Liver (tissue), 9 donors: ENCODE data around the gene GALNT17. TPM values are rescaled to one million over a fixed set of nuclear protein-coding genes. Genes with fewer than 3 reads are reported as not detected.

ENCODE experiments used
- DNase-seq: peaks from one replicate; pipeline ENCODE4 v3.0.0-alpha.2; 2017; ENCODE audit warnings: low spot score
- H3K27ac ChIP-seq, 2 donors: one replicate each; pipeline ENCODE4 v1.7.0; 2013; ENCODE audit warnings: inconsistent platforms in 2 of 2, low read length in 2 of 2, control low read depth in 1 of 2, low read depth in 1 of 2, mild to moderate bottlenecking in 1 of 2
- H3K27me3 ChIP-seq, 4 donors: one replicate each; pipeline versions ENCODE4 v1.6.1 to v1.7.0; 2013; ENCODE audit warnings: low read length in 3 of 4, inconsistent platforms in 1 of 4, mild to moderate bottlenecking in 1 of 4, moderate library complexity in 1 of 4; ENCODE audit not compliant: control insufficient read depth in 4 of 4, insufficient read depth in 4 of 4
- H3K36me3 ChIP-seq, 4 donors: one replicate each; pipeline versions ENCODE4 v1.6.1 to v1.7.0; 2013; ENCODE audit warnings: low read length in 3 of 4, mild to moderate bottlenecking in 3 of 4, low read depth in 1 of 4, moderate library complexity in 1 of 4; ENCODE audit not compliant: control insufficient read depth in 4 of 4, insufficient read depth in 3 of 4
- H3K4me1 ChIP-seq, 4 donors: one replicate each; pipeline versions ENCODE4 v1.6.1 to v1.7.0; 2013; ENCODE audit warnings: low read length in 3 of 4, mild to moderate bottlenecking in 3 of 4, moderate library complexity in 1 of 4; ENCODE audit not compliant: control insufficient read depth in 4 of 4, insufficient read depth in 4 of 4
- H3K4me3 ChIP-seq, 3 donors: one replicate each; pipeline versions ENCODE4 v1.6.1 to v1.7.0; 2013; ENCODE audit warnings: low read length in 3 of 3, control low read depth in 1 of 3, low read depth in 1 of 3, mild to moderate bottlenecking in 1 of 3
- H3K9ac ChIP-seq, 2 donors: one replicate each; pipeline ENCODE4 v1.7.0; 2013; ENCODE audit warnings: low read length in 2 of 2, mild to moderate bottlenecking in 2 of 2, moderate library complexity in 2 of 2, control low read depth in 1 of 2, low read depth in 1 of 2
- H3K9me3 ChIP-seq, 4 donors: one replicate each; pipeline versions ENCODE4 v1.6.1 to v1.7.0; 2013; ENCODE audit warnings: low read length in 3 of 4; ENCODE audit not compliant: control insufficient read depth in 4 of 4
- EGR1 ChIP-seq, 2 donors: IDR thresholded peaks; 2 replicates each; pipeline ENCODE4 v1.6.1; 2016 to 2018; ENCODE audit warnings: antibody characterized with exemption in 2 of 2, low read depth in 2 of 2
- FOXA2 ChIP-seq: IDR thresholded peaks from 2 replicates; pipeline ENCODE4 v1.6.1; 2016; ENCODE audit warnings: antibody characterized with exemption
- GABPA ChIP-seq, 2 donors: IDR thresholded peaks in 1 of 2; conservative IDR thresholded peaks in 1 of 2; 2 replicates each; pipeline ENCODE4 v1.6.1; 2016; ENCODE audit warnings: antibody characterized with exemption in 2 of 2, mild to moderate bottlenecking in 1 of 2, moderate library complexity in 1 of 2
- HNF4A ChIP-seq, 2 donors: conservative IDR thresholded peaks; 2 replicates each; pipeline ENCODE4 v1.6.1; 2016; ENCODE audit warnings: antibody characterized with exemption in 2 of 2, mild to moderate bottlenecking in 2 of 2
- HNF4G ChIP-seq: IDR thresholded peaks from 2 replicates; pipeline ENCODE4 v1.6.1; 2016; ENCODE audit warnings: antibody characterized with exemption
- JUND ChIP-seq, 2 donors: IDR thresholded peaks; 2 replicates each; pipeline ENCODE4 v1.6.1; 2016; ENCODE audit warnings: antibody characterized with exemption in 2 of 2
- MAX ChIP-seq: IDR thresholded peaks from 2 replicates; pipeline ENCODE4 v1.6.1; 2016; ENCODE audit warnings: antibody characterized with exemption
- NR2F2 ChIP-seq: IDR thresholded peaks from 2 replicates; pipeline ENCODE4 v1.6.1; 2016; ENCODE audit warnings: antibody characterized with exemption
- RAD21 ChIP-seq, 2 donors: IDR thresholded peaks; 2 replicates each; pipeline ENCODE4 v1.6.1; 2016; ENCODE audit warnings: antibody characterized with exemption in 2 of 2, mild to moderate bottlenecking in 2 of 2
- RXRA ChIP-seq, 2 donors: IDR thresholded peaks; 2 replicates each; pipeline ENCODE4 v1.6.1; 2017 to 2018; ENCODE audit warnings: antibody characterized with exemption in 2 of 2, mild to moderate bottlenecking in 1 of 2
- SP1 ChIP-seq: IDR thresholded peaks from 2 replicates; pipeline ENCODE4 v1.6.1; 2018; ENCODE audit warnings: antibody characterized with exemption, mild to moderate bottlenecking
- TAF1 ChIP-seq: conservative IDR thresholded peaks from 2 replicates; pipeline ENCODE4 v1.6.1; 2016; ENCODE audit warnings: antibody characterized with exemption, mild to moderate bottlenecking
- YY1 ChIP-seq: IDR thresholded peaks from 2 replicates; pipeline ENCODE4 v1.6.1; 2016; ENCODE audit warnings: antibody characterized with exemption, mild to moderate bottlenecking
- ZBTB33 ChIP-seq: IDR thresholded peaks from 2 replicates; pipeline ENCODE4 v1.6.1; 2016; ENCODE audit warnings: antibody characterized with exemption
- WGBS: extraction: QIAGEN DNeasy Blood & Tissue Kit; methylation state at CpG from one replicate; pipeline ENCODE4 v1.1.7; 2013; 5-methylcytosine and 5-hydroxymethylcytosine counted together
- polyA plus RNA-seq, 2 donors: library from polyadenylated mRNA; stranded (reverse) in 1 of 2; unstranded in 1 of 2; fragments of 200-250 nt in 1 of 2; fragments of >200 nt in 1 of 2; fragmentation: Nextera tagmentation in 1 of 2; extraction: Ambion mirVana in 1 of 2; gene quantifications; one replicate each; pipeline versions ENCODE4 v1.2.1 to v1.2.3, GENCODE V29; 2013 to 2015
- total RNA-seq, 2 donors: library from RNA; depleted of rRNA; stranded (reverse); fragments of >200 nt; gene quantifications; one replicate each; pipeline ENCODE4 v1.2.3, GENCODE V29; 2014
- TF ChIP-seq, protein P1 (sequence below): fragments of 150-350 bp; IDR thresholded peaks from 2 replicates; pipeline ENCODE4 v1.5.1; 2017; ENCODE audit warnings: improper control_type of control experiment, low read depth, low read length; ENCODE audit not compliant: missing input control
- TF ChIP-seq, protein P2 (sequence below): IDR thresholded peaks from 2 replicates; pipeline ENCODE4 v1.6.1; 2016; ENCODE audit warnings: antibody characterized with exemption
- donor health status: healthy.
- donor health status: healthy.
- donor health status: healthy.
- donor health status: healthy.
- donor health status: healthy.

Gene GALNT17
- total and polyA plus RNA-seq, 4 donors: 0.10 to 0.42 (median 0.37) TPM; not detected in 1

DNA sequence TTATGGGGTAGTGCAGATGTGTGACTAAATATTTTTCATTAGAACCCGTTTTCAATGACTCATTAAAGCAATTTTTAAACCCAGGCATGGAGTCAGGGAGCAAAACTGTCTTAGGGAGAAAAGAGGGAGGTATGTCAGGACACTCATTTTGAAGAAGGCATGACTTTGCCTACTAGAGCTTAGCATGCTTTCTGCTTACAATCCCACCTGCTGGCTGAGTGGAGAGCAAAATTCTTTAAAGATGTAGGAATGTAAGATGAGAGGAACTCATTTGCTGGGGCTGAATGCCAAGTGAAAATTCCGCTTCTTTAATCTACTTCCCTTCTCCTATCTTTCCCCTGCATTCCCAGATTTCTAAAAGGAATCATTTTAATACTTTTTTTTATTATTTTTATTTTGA, 232.6 kb downstream of the GALNT17 start:
- Histone ChIP-seq H3K4me1 (no peaks in the 10 kb centered on the region), H3K9me3 (peaks cover 0 to 3% (median 0%) of the 10 kb centered on the region in 4 donors), H3K36me3 (no peaks in the 10 kb centered on the region), H3K4me3 (no peak overlapping the region), H3K27me3 (peaks cover 0 to 3% (median 0%) of the 10 kb centered on the region in 4 donors), H3K27ac (no peak overlapping the region), H3K9ac (no peak overlapping the region)
- WGBS: 52% methylated on average over 2 of the region's 2 CpGs
- DNase-seq: no peak
- TF ChIP-seq YY1: no peak
- TF ChIP-seq, protein P1, sequence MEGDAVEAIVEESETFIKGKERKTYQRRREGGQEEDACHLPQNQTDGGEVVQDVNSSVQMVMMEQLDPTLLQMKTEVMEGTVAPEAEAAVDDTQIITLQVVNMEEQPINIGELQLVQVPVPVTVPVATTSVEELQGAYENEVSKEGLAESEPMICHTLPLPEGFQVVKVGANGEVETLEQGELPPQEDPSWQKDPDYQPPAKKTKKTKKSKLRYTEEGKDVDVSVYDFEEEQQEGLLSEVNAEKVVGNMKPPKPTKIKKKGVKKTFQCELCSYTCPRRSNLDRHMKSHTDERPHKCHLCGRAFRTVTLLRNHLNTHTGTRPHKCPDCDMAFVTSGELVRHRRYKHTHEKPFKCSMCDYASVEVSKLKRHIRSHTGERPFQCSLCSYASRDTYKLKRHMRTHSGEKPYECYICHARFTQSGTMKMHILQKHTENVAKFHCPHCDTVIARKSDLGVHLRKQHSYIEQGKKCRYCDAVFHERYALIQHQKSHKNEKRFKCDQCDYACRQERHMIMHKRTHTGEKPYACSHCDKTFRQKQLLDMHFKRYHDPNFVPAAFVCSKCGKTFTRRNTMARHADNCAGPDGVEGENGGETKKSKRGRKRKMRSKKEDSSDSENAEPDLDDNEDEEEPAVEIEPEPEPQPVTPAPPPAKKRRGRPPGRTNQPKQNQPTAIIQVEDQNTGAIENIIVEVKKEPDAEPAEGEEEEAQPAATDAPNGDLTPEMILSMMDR: no peak
- no peak for TF ChIP-seq NR2F2
- no peak for TF ChIP-seq FOXA2
- TF ChIP-seq, protein P2, sequence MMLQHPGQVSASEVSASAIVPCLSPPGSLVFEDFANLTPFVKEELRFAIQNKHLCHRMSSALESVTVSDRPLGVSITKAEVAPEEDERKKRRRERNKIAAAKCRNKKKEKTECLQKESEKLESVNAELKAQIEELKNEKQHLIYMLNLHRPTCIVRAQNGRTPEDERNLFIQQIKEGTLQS: no peak
- no peak for TF ChIP-seq SP1
- no peak for TF ChIP-seq HNF4G
- no peak for TF ChIP-seq TAF1
- TF ChIP-seq ZBTB33: no peak
- no peak for TF ChIP-seq EGR1 (IDR thresholded peaks at IDR 0.05; ENCODE audit: low read depth in 2 of 2)
- TF ChIP-seq JUND (IDR thresholded peaks at IDR 0.05): no peak
- TF ChIP-seq RAD21 (IDR thresholded peaks at IDR 0.05): no peak
- no peak for TF ChIP-seq GABPA (IDR thresholded peaks at IDR 0.05 in 1 of 2, conservative IDR thresholded peaks at IDR 0.05 in 1 of 2)
- TF ChIP-seq MAX: no peak
- no peak for TF ChIP-seq HNF4A (conservative IDR thresholded peaks at IDR 0.05)
- TF ChIP-seq RXRA (IDR thresholded peaks at IDR 0.05): no peak

DNA sequence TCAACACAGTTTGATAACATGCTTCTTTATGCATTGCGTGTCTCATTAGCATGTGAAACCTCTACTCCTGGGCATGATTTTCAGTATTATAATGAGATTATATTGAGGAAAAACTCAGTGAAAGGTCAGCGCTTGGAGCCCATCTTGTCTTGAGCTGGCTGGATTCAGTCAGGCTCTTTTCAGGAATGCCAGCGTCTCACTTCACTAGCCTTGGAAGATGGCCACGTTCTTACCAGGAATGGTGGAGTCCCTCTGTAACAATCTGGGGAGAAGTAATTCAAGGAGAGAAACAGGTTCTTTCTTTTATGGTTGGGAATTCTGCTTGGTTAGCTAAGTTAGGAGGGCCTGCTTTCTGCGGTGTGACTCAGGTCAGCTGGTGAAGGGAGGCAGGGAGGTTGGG, 241.0 kb downstream of the GALNT17 start:
- H3K9me3 ChIP-seq: peaks cover 2 to 28% (median 9%) of the 10 kb centered on the region in 4 donors
- DNase-seq: no peak

More for the DNA sequence above, 241.0 kb downstream of the GALNT17 start:
- H3K27me3 ChIP-seq: no peaks in the 10 kb centered on the region
- no peaks in the 10 kb centered on the region for H3K36me3 ChIP-seq
- H3K4me1 ChIP-seq: no peaks in the 10 kb centered on the region
- H3K4me3 ChIP-seq: no peak overlapping the region
- no peak overlapping the region for H3K27ac ChIP-seq
- no peak overlapping the region for H3K9ac ChIP-seq
- TF ChIP-seq, protein P2: no peak
- no peak for TF ChIP-seq HNF4A (conservative IDR thresholded peaks at IDR 0.05)
- no peak for TF ChIP-seq TAF1
- no peak for TF ChIP-seq HNF4G
- no peak for TF ChIP-seq SP1
- 89% methylated on average over 5 of the region's 5 CpGs for WGBS
